Mononuclear cell (primary cell): Measurements from ENCODE around the gene NPAS3. TPM values are rescaled to one million over a fixed set of nuclear protein-coding genes. Genes with fewer than 3 reads are reported as not detected.

Source experiments
- H3K27me3 ChIP-seq: 2 replicates; pipeline ENCODE4 v1.6.0; 2011; ENCODE audit warnings: low read length, control low read depth; ENCODE audit not compliant: insufficient read depth
- H3K4me1 ChIP-seq: 2 replicates; pipeline ENCODE4 v1.5.1; 2011; ENCODE audit warnings: mild to moderate bottlenecking, low read length, control low read depth; ENCODE audit not compliant: insufficient read depth
- H3K4me3 ChIP-seq: 2 replicates; pipeline ENCODE4 v1.5.1; 2011; ENCODE audit warnings: mild to moderate bottlenecking, low read length, moderate library complexity
- H3K9me3 ChIP-seq: 2 replicates; pipeline ENCODE4 v1.5.1; 2011; ENCODE audit warnings: low read depth, mild to moderate bottlenecking, control low read depth, low read length
- total RNA-seq: library from RNA; depleted of rRNA; stranded (reverse); fragments of >200 nt; gene quantifications from one replicate; pipeline ENCODE4 v1.2.3, GENCODE V29; 2012

Gene NPAS3
- total RNA-seq, 1 donor = not detected

- Histone ChIP-seq H3K9me3 (no peaks in the 10 kb centered on the region), H3K27me3 (no peaks in the 10 kb centered on the region), H3K4me3 (no peak overlapping the region), H3K4me1 (no peaks in the 10 kb centered on the region)
Measured at GRCh38 chr14:33560718-33561431, 622.2 kb downstream of the NPAS3 start.

DNA sequence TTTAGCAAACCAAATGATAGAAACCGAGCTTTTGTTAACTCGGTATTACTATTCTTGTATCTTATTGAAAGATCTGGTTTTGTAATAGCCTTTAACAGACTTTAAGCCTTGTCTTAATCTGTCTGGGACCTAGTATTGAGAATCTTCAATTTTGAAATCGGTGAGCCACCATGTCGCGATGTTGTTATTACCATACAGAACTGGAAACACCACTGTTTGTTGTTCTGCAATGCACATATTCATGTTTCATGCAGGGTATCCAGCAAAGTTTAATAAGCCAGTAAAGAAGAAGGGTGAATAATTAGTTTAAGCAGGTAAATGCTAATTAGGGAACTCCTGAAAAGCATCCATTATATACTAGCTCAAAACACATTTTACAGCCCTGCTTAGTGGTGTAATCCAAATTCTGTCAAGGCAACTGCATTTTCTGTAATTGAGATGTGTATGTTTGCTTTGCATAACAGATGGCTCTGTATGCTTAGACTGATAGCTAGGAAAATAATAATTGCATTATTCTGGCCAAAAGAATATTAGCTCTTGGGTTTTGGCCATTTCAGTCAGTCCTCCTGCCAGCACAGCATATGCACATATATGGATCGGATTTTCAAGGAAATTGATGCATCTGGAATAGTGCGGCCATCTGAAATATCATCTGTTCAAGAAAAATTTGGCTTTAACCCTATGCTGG is 623.0 kb downstream of the NPAS3 start:
- H3K27me3 ChIP-seq = no peaks in the 10 kb centered on the region
- H3K4me1 ChIP-seq = no peaks in the 10 kb centered on the region
- H3K9me3 ChIP-seq = no peaks in the 10 kb centered on the region
- H3K4me3 ChIP-seq = no peak overlapping the region

DNA sequence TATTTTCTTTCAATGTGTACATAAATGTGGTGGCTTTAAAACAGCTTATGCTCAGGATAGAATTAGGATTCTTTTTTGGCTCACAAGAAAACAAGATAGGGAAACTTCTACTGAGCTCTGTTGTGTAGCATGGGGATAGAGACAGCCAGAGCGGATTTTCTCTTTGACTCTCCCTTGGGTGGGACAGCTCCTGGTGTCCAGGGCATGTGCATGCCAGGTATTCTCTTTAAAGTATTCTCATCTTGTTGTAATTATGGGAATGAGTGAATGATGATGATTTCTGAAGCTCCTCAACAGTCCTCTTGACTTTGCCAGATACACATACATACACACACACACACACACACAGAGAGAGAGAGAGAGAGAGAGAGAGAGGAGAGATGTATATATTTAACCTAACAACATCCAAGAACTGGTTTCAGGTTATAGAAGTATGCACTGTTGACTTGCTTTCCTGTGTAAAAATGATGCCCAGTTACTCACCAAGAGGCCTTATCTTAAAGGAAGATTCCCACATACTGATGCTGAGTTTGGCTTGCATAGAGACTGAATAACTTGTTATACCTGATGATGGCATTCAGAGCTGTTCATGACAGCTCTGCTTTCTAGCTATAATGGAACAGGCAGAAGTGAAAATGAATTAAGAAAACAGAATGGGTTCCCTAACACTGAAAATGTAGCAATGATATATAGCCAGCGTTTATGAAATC is 624.7 kb downstream of the NPAS3 start:
- no peaks in the 10 kb centered on the region for H3K4me1 ChIP-seq
- H3K4me3 ChIP-seq = no peak overlapping the region
- H3K27me3 ChIP-seq = no peaks in the 10 kb centered on the region
- H3K9me3 ChIP-seq = no peaks in the 10 kb centered on the region

DNA sequence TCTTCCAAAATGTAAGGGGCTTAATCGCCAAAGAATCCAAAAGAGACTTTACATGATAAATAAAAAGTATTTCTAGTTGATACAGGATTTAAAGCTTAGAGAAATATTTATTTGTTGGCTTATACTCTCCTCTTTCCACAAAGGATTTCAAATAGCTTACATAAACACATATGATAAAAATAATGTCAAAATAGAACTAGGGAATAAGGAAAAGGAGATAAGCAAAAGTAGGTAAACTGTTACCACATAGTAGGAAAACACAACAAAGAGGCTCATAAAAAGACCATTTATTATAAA is 625.2 kb downstream of the NPAS3 start:
- Histone ChIP-seq H3K4me1 (no peaks in the 10 kb centered on the region), H3K27me3 (no peaks in the 10 kb centered on the region), H3K4me3 (no peak overlapping the region), H3K9me3 (no peaks in the 10 kb centered on the region)

- Histone ChIP-seq H3K27me3 (no peaks in the 10 kb centered on the region), H3K9me3 (no peaks in the 10 kb centered on the region), H3K4me1 (no peaks in the 10 kb centered on the region), H3K4me3 (no peak overlapping the region)
Measured at GRCh38 chr14:33564774-33565630, 626.3 kb downstream of the NPAS3 start.

DNA sequence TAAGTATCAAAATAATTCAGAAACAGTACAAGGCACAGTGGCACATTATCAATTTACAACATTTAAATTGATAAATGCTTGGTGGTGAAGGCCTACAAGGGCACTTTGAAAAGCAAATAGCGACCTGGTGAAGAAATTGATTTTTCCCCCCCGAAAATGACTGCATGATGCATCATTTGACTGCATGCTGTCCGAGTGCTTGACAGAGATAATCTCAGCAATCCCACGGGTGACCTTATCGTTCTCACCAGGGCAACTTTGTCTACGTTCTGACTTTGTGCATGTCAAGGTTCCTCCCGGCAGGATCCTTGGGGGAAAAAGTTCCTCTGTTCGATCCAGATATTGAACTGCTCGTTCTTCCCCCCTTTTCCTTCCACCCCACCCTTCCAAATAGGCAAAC is 627.4 kb downstream of the NPAS3 start:
- Histone ChIP-seq H3K9me3 (no peaks in the 10 kb centered on the region), H3K27me3 (no peaks in the 10 kb centered on the region), H3K4me3 (no peak overlapping the region), H3K4me1 (no peaks in the 10 kb centered on the region)

- H3K9me3 ChIP-seq = no peaks in the 10 kb centered on the region
- no peaks in the 10 kb centered on the region for H3K4me1 ChIP-seq
- H3K27me3 ChIP-seq = no peaks in the 10 kb centered on the region
- no peak overlapping the region for H3K4me3 ChIP-seq
Measured at GRCh38 chr14:33567023-33567728, 628.5 kb downstream of the NPAS3 start.

GRCh38 chr14:33567731-33568130 is 629.1 kb downstream of the NPAS3 start:
- Histone ChIP-seq H3K4me3 (no peak overlapping the region), H3K27me3 (no peaks in the 10 kb centered on the region), H3K9me3 (no peaks in the 10 kb centered on the region), H3K4me1 (no peaks in the 10 kb centered on the region)

- H3K4me3 ChIP-seq = no peak overlapping the region
- H3K27me3 ChIP-seq = no peaks in the 10 kb centered on the region
- no peaks in the 10 kb centered on the region for H3K9me3 ChIP-seq
- no peaks in the 10 kb centered on the region for H3K4me1 ChIP-seq
Measured at GRCh38 chr14:33568935-33569579, 630.4 kb downstream of the NPAS3 start.

DNA sequence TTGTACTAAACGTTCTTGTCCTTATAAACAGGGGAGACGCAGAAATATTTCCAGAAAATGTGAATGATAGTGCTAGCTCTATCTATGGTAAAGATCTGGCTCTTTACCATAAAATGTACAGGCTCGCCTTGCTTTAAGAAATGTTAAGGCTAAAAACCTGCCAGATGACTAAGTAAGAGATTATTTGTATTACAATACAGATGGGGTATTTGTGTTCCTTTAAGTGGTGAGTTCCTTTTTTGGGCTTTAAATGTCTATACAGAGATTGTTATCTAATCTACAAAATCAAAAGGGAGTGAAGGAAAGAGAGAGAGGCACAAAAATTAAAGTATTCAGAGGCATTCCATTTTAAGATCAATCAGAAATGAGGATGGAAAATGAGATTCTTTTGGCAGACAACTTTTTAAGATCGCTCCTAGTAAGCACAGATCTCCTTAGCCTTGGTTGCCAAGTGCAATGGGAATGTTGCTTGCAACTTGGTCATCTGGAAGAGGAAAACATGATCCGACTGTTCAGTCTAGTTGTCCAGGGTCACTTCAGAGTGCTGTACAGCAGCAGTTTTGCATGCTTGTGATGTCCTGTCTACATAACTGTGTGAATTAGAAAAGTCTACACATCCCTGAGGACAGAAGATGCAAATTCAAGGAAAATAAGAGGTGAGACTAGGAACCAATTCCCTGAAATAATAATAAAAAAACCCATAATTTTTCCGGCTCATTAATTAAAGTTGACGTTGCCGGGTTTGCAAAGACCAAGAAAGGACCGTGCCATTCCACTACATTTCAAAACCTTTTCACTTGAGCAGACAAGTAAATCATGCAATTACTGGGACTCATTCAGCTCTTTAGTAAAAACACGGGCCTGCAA is 631.4 kb downstream of the NPAS3 start:
- H3K27me3 ChIP-seq = no peaks in the 10 kb centered on the region
- H3K4me1 ChIP-seq = no peaks in the 10 kb centered on the region
- H3K9me3 ChIP-seq = no peaks in the 10 kb centered on the region
- no peak overlapping the region for H3K4me3 ChIP-seq

- Histone ChIP-seq H3K4me3 (no peak overlapping the region), H3K27me3 (no peaks in the 10 kb centered on the region), H3K4me1 (no peaks in the 10 kb centered on the region), H3K9me3 (no peaks in the 10 kb centered on the region)
Measured at GRCh38 chr14:33570694-33571310, 632.1 kb downstream of the NPAS3 start.

DNA sequence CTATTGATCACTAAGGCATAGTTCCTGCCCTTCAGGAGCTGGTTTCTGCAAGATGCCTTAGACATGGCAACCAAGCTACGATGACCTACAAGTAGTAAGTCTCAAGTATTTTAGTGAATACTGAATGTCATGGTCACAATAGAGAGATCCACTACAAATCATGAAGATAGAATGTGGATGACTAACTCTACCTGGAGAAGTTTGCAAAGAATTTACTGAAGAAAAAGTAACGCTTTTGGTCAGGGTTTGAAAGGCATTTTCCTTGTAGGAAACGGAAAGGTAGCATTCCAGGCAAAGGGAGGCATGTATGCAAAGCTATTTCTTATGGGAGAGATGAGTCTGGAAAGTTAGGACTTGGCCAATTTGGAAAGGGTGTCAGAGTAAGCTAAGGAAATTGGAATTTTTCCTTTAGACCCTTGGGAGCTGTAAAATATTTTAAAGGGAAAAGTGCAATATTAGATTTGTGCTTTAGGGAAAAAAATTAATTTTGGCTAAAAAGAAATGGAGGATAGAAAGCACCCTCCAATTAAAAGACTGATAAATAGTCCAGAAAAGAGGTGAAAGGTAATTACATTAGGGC is 634.7 kb downstream of the NPAS3 start:
- H3K9me3 ChIP-seq = no peaks in the 10 kb centered on the region
- H3K27me3 ChIP-seq = no peaks in the 10 kb centered on the region
- no peak overlapping the region for H3K4me3 ChIP-seq
- no peaks in the 10 kb centered on the region for H3K4me1 ChIP-seq

DNA sequence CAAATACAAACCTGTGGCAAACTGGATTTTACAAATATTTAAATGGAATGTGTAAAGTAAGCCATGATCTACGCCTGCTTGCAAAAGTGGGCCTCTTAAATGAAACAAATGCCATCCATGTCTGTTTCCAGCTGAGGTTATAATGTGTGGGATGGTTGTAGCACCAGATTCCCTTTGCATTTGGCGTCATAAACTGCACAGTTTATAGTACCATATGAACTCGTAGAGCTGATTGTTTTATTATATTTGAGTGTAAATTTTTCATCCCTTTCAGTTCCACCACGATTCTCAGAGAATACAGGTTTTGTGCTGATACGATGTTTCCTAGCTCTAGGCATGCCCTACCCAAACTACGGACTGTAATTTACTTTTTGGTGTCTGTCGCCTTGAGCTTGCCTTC is 637.3 kb downstream of the NPAS3 start:
- no peaks in the 10 kb centered on the region for H3K9me3 ChIP-seq
- H3K27me3 ChIP-seq = no peaks in the 10 kb centered on the region
- H3K4me1 ChIP-seq = no peaks in the 10 kb centered on the region
- H3K4me3 ChIP-seq = no peak overlapping the region
